ENCODE results near the gene KRT77.

Gene KRT77

GRCh38 chr12:52691076-52691840 lies 12.1 kb downstream of the KRT77 start:
- peak; percentile 55 for DNase-seq

- no peak for DNase-seq
These were observed 12.8 kb downstream of the KRT77 start for GRCh38 chr12:52690351-52691075.

GRCh38 chr12:52689936-52690335 lies 13.4 kb downstream of the KRT77 start:
- no peak for DNase-seq

- DNase-seq: no peak
These were observed 14.1 kb downstream of the KRT77 start for GRCh38 chr12:52689239-52689638.

- no peak for DNase-seq
These were observed 14.8 kb downstream of the KRT77 start for GRCh38 chr12:52688481-52688880.

- no peak for DNase-seq
These were observed 15.6 kb downstream of the KRT77 start for GRCh38 chr12:52687497-52688385.

- DNase-seq: no peak
These were observed 16.4 kb downstream of the KRT77 start for GRCh38 chr12:52686756-52687487.

- DNase-seq: no peak
These were observed 17.3 kb downstream of the KRT77 start for GRCh38 chr12:52686063-52686462.

- DNase-seq: no peak
These were observed 17.9 kb downstream of the KRT77 start for GRCh38 chr12:52685406-52685890.

GRCh38 chr12:52684431-52684830 lies 18.9 kb downstream of the KRT77 start:
- DNase-seq: no peak

- no peak for DNase-seq
These were observed 19.6 kb downstream of the KRT77 start for GRCh38 chr12:52683575-52684300.

- DNase-seq: no peak
These were observed 20.3 kb downstream of the KRT77 start for GRCh38 chr12:52682938-52683574.

GRCh38 chr12:52682381-52682660 lies 21.0 kb downstream of the KRT77 start:
- DNase-seq: no peak

- DNase-seq: no peak
These were observed 21.6 kb downstream of the KRT77 start for GRCh38 chr12:52681526-52682380.

GRCh38 chr12:52680363-52680762 lies 23.0 kb downstream of the KRT77 start, which contains the start of gene KRT1:
TSS of gene KRT1 (minus strand) at chr12:52680407. CDS start at chr12:52680348, 59 bp downstream.
- no peak for DNase-seq

- DNase-seq: no peak
These were observed 23.4 kb downstream of the KRT77 start for GRCh38 chr12:52679875-52680274.

- no peak for DNase-seq
These were observed 25.7 kb downstream of the KRT77 start for GRCh38 chr12:52677671-52678070.

- DNase-seq: no peak
These were observed 26.2 kb downstream of the KRT77 start for GRCh38 chr12:52677126-52677525.

- no peak for DNase-seq
These were observed 27.2 kb downstream of the KRT77 start for GRCh38 chr12:52676163-52676562.

GRCh38 chr12:52675301-52675701 lies 28.0 kb downstream of the KRT77 start:
- DNase-seq: no peak

GRCh38 chr12:52674433-52674775 lies 28.9 kb downstream of the KRT77 start:
- DNase-seq: no peak
